GM18867 (cell line): ENCODE results near the gene EDARADD.

Source experiments
- ATAC-seq: cut with Tn5 transposase; IDR thresholded peaks from one replicate; pipeline ENCODE4 v1.9.1; 2021; ENCODE audit warnings: mild to moderate bottlenecking, moderate library complexity; ENCODE audit not compliant: unreplicated experiment

EDARADD gene

GRCh38 chr1:236391008-236391407 is 3.1 kb upstream of the EDARADD start:
- ATAC-seq = no peak

- ATAC-seq = no peak
These were observed 1.9 kb upstream of the EDARADD start for GRCh38 chr1:236392182-236392581.

- ATAC-seq = no peak
These were observed 768 bp downstream of the EDARADD start for GRCh38 chr1:236394879-236395229.

- peak; percentile 59 for ATAC-seq
These were observed 1.3 kb downstream of the EDARADD start for GRCh38 chr1:236395230-236395946.

GRCh38 chr1:236395947-236396664 is 2.0 kb downstream of the EDARADD start:
- ATAC-seq = no peak

- ATAC-seq = no peak
These were observed 2.6 kb downstream of the EDARADD start for GRCh38 chr1:236396665-236397043.

- no peak for ATAC-seq
These were observed 3.2 kb downstream of the EDARADD start for GRCh38 chr1:236397173-236397759.

- ATAC-seq = no peak
These were observed 4.5 kb downstream of the EDARADD start for GRCh38 chr1:236398538-236398937.

GRCh38 chr1:236400061-236400603 is 6.0 kb downstream of the EDARADD start:
- no peak for ATAC-seq

- no peak for ATAC-seq
These were observed 7.6 kb downstream of the EDARADD start for GRCh38 chr1:236401698-236402097.

GRCh38 chr1:236403905-236404696 is 10.0 kb downstream of the EDARADD start:
- no peak for ATAC-seq

GRCh38 chr1:236407059-236407458 is 13.0 kb downstream of the EDARADD start:
- no peak for ATAC-seq

GRCh38 chr1:236413688-236414087 is 19.6 kb downstream of the EDARADD start:
- ATAC-seq = no peak

- ATAC-seq = peak; percentile 83
These were observed 22.1 kb downstream of the EDARADD start for GRCh38 chr1:236416165-236416564.

- no peak for ATAC-seq
These were observed 23.2 kb downstream of the EDARADD start for GRCh38 chr1:236417336-236417735.

- ATAC-seq = no peak
These were observed 25.4 kb downstream of the EDARADD start for GRCh38 chr1:236419502-236419901.

- ATAC-seq = no peak
These were observed 26.9 kb downstream of the EDARADD start for GRCh38 chr1:236421022-236421421.

GRCh38 chr1:236421850-236422516 is 27.9 kb downstream of the EDARADD start:
- no peak for ATAC-seq

GRCh38 chr1:236422517-236422876 is 28.4 kb downstream of the EDARADD start:
- ATAC-seq = no peak

- peak; percentile 93 for ATAC-seq
These were observed 31.1 kb downstream of the EDARADD start for GRCh38 chr1:236425031-236425663.
